ENCODE measurements around the gene CCDC201.

- TF ChIP-seq ZNF70 (CRISPR knock-in tag; IDR thresholded peaks at IDR 0.05) (no peak), ZFP30 (CRISPR knock-in tag; IDR thresholded peaks at IDR 0.05) (no peak), CREB5 (CRISPR knock-in tag; IDR thresholded peaks at IDR 0.05; ENCODE audit: low read depth) (no peak), TSHZ2 (CRISPR knock-in tag; IDR thresholded peaks at IDR 0.05) (no peak)
These were observed 5.7 kb upstream of the CCDC201 start for GRCh38 chr7:45878457-45879144.
